T-helper 17 cell (primary cell): Measurements from ENCODE around the gene CDC42BPG. TPM values are rescaled to one million over a fixed set of nuclear protein-coding genes. Genes with fewer than 3 reads are reported as not detected.

ENCODE experiments used
- ATAC-seq: fragments of 150-1000 bp; cut with Tn5 transposase; 2 replicates; pipeline ENCODE4 v1.10.0; 2021; ENCODE audit warnings: mild to moderate bottlenecking, moderate library complexity
- DNase-seq, 3 donors: peaks; one replicate each; pipeline versions ENCODE4 v3.0.0 to v3.0.0-alpha.2; 2020 to 2021
- H3K9me3 ChIP-seq: one replicate; pipeline ENCODE4 v1.7.0; 2013; ENCODE audit warnings: low read length, mild to moderate bottlenecking; ENCODE audit not compliant: control insufficient read depth, poor library complexity, severe bottlenecking
- H3K27ac Mint-ChIP-seq: one replicate; pipeline ENCODE4 v1.8.0; 2022; ENCODE audit warnings: mild to moderate bottlenecking, moderate library complexity, mixed read lengths
- H3K27me3 Mint-ChIP-seq: one replicate; pipeline ENCODE4 v1.8.0; 2022; ENCODE audit warnings: mixed read lengths
- H3K36me3 Mint-ChIP-seq: one replicate; pipeline ENCODE4 v1.8.0; 2022; ENCODE audit warnings: low read depth, mixed read lengths
- H3K4me1 Mint-ChIP-seq: one replicate; pipeline ENCODE4 v1.8.0; 2022; ENCODE audit warnings: mild to moderate bottlenecking, mixed read lengths
- H3K4me3 Mint-ChIP-seq: one replicate; pipeline ENCODE4 v1.8.0; 2022; ENCODE audit warnings: mild to moderate bottlenecking, moderate library complexity, mixed read lengths
- total RNA-seq, 4 donors: library from RNA in 2 of 4; stranded (reverse) in 2 of 4; gene quantifications; one replicate each; pipeline ENCODE4 v1.2.3 and lab custom pipeline; 2022 to 2026

The CDC42BPG gene
- total RNA-seq, 2 donors from 2014 or later, result 4.0 to 7.7 TPM

DNA sequence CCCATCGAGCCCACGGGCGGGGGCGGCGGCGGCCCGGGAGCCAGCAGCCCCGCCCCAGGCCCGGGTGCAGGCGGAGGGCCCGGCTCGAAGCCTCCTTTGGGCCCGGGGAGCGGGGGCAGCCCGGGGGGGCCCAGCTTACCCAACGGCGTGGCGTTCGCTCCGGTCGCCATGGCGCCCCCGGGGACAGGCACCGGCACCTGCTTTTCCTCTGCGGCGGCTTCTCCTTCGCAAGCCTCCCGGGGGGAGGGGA, 66.3 kb downstream of the CDC42BPG start:
- no peak for ATAC-seq
- Mint-ChIP-seq H3K27ac (peak overlapping the region; percentile 100), H3K36me3 (peaks cover 10% of the 10 kb centered on the region), H3K4me3 (peak overlapping the region; percentile 92), H3K4me1 (peaks cover 54% of the 10 kb centered on the region), H3K27me3 (no peaks in the 10 kb centered on the region)
- H3K9me3 ChIP-seq, result no peaks in the 10 kb centered on the region
- no peak for DNase-seq

- Mint-ChIP-seq H3K27ac (peak overlapping the region; percentile 96), H3K27me3 (no peaks in the 10 kb centered on the region), H3K4me1 (peaks cover 55% of the 10 kb centered on the region), H3K36me3 (peaks cover 10% of the 10 kb centered on the region), H3K4me3 (peak overlapping the region; percentile 91)
- peak; percentile 74 to 84 (median 79) for DNase-seq
- no peaks in the 10 kb centered on the region for H3K9me3 ChIP-seq
- ATAC-seq, result no peak
Observed at GRCh38 chr11:64777449-64778222, 66.8 kb downstream of the CDC42BPG start.

GRCh38 chr11:64776875-64777274, 67.6 kb downstream of the CDC42BPG start:
- Mint-ChIP-seq H3K27me3 (no peaks in the 10 kb centered on the region), H3K4me1 (peaks cover 60% of the 10 kb centered on the region), H3K4me3 (peak overlapping the region; percentile 91), H3K27ac (peak overlapping the region; percentile 96), H3K36me3 (peaks cover 10% of the 10 kb centered on the region)
- ATAC-seq (no peak), DNase-seq (no peak)
- H3K9me3 ChIP-seq, result no peaks in the 10 kb centered on the region

GRCh38 chr11:64776425-64776824, 68.0 kb downstream of the CDC42BPG start:
- peaks cover 63% of the 10 kb centered on the region for H3K4me1 Mint-ChIP-seq
- no peaks in the 10 kb centered on the region for H3K27me3 Mint-ChIP-seq
- H3K27ac Mint-ChIP-seq, result peak overlapping the region; percentile 96
- no peak for ATAC-seq
- H3K9me3 ChIP-seq, result no peaks in the 10 kb centered on the region
- peak overlapping the region; percentile 91 for H3K4me3 Mint-ChIP-seq
- peaks cover 10% of the 10 kb centered on the region for H3K36me3 Mint-ChIP-seq
- DNase-seq, result no peak

GRCh38 chr11:64774144-64774543, 70.3 kb downstream of the CDC42BPG start:
- Mint-ChIP-seq H3K4me1 (peaks cover 54% of the 10 kb centered on the region), H3K4me3 (no peak overlapping the region), H3K27ac (peak overlapping the region; percentile 96), H3K36me3 (peaks cover 16% of the 10 kb centered on the region), H3K27me3 (no peaks in the 10 kb centered on the region)
- no peaks in the 10 kb centered on the region for H3K9me3 ChIP-seq
- ATAC-seq, result no peak
- DNase-seq, result no peak

Other genes with a start within 250 kb of the CDC42BPG start
- under 1 TPM; 0.21 to 0.32 TPM for gene NRXN2, start 121.5 kb downstream of the CDC42BPG start, total RNA-seq
- 100 to 1,000 TPM; 464 to 502 TPM for gene RASGRP2, start 100.5 kb downstream of the CDC42BPG start, total RNA-seq
- gene PYGM, start 84.7 kb downstream of the CDC42BPG start, total RNA-seq, result 10 to 100 TPM; 11.8 to 27.1 TPM
- gene SF1, start 66.1 kb downstream of the CDC42BPG start, total RNA-seq, result 1,000 to 10,000 TPM; 1,476 to 1,622 TPM
- gene MAP4K2, start 41.4 kb downstream of the CDC42BPG start, total RNA-seq, result 10 to 100 TPM; 97.8 to 99.2 TPM
- gene MEN1, start 34.1 kb downstream of the CDC42BPG start, total RNA-seq, result 10 to 100 TPM; 25.8 to 27.0 TPM
- gene EHD1, start 34.0 kb upstream of the CDC42BPG start, total RNA-seq, result 100 to 1,000 TPM; 184 to 212 TPM
- 100 to 1,000 TPM; 161 to 226 TPM for gene ATG2A, start 72.6 kb upstream of the CDC42BPG start, total RNA-seq
- gene PPP2R5B, start 80.0 kb upstream of the CDC42BPG start, total RNA-seq, result 10 to 100 TPM; 21.5 to 25.3 TPM
- not detected for gene GPHA2, start 91.2 kb upstream of the CDC42BPG start, total RNA-seq
- gene MAJIN, start 127.5 kb upstream of the CDC42BPG start, total RNA-seq, result not detected
- not detected for gene BATF2, start 152.3 kb upstream of the CDC42BPG start, total RNA-seq
- 10 to 100 TPM; 17.2 to 21.6 TPM for gene ARL2, start 169.5 kb upstream of the CDC42BPG start, total RNA-seq
- gene SNX15, start 182.8 kb upstream of the CDC42BPG start, total RNA-seq, result 10 to 100 TPM; 19.7 to 20.8 TPM
- 1 to 10 TPM; 1.9 to 3.9 TPM for gene SAC3D1, start 196.6 kb upstream of the CDC42BPG start, total RNA-seq
- 10 to 100 TPM; 12.5 to 16.0 TPM for gene NAALADL1, start 213.9 kb upstream of the CDC42BPG start, total RNA-seq
- gene CDCA5, start 239.4 kb upstream of the CDC42BPG start, total RNA-seq, result under 1 TPM; 0.37 to 0.90 TPM
- 10 to 100 TPM; 40.7 to 50.2 TPM for gene ZFPL1, start 239.6 kb upstream of the CDC42BPG start, total RNA-seq